GM18508 (cell line): ENCODE measurements around the gene SLC4A4.

Source experiments
- ATAC-seq: cut with Tn5 transposase; IDR thresholded peaks from one replicate; pipeline ENCODE4 v1.9.1; 2021; ENCODE audit warnings: moderate number of reproducible peaks; ENCODE audit not compliant: insufficient read depth, unreplicated experiment

SLC4A4 gene

GRCh38 chr4:71584585-71584984 is 245.8 kb downstream of the SLC4A4 start:
- ATAC-seq, result no peak

- ATAC-seq, result no peak
Measured at GRCh38 chr4:71586087-71586763, 247.4 kb downstream of the SLC4A4 start.

GRCh38 chr4:71587995-71588394 is 249.2 kb downstream of the SLC4A4 start:
- no peak for ATAC-seq

- ATAC-seq, result no peak
Measured at GRCh38 chr4:71592793-71593192, 254.0 kb downstream of the SLC4A4 start.

- ATAC-seq, result no peak
Measured at GRCh38 chr4:71593311-71593710, 254.5 kb downstream of the SLC4A4 start.

GRCh38 chr4:71595576-71596108 is 256.8 kb downstream of the SLC4A4 start:
- no peak for ATAC-seq

GRCh38 chr4:71599578-71599977 is 260.8 kb downstream of the SLC4A4 start:
- ATAC-seq, result no peak

- no peak for ATAC-seq
Measured at GRCh38 chr4:71602289-71602900, 263.6 kb downstream of the SLC4A4 start.

- peak; percentile 100 for ATAC-seq
Measured at GRCh38 chr4:71604785-71605184, 266.0 kb downstream of the SLC4A4 start.

- ATAC-seq, result no peak
Measured at GRCh38 chr4:71607109-71607508, 268.3 kb downstream of the SLC4A4 start.

GRCh38 chr4:71607780-71608677 is 269.2 kb downstream of the SLC4A4 start:
- no peak for ATAC-seq

- no peak for ATAC-seq
Measured at GRCh38 chr4:71608678-71609071, 269.9 kb downstream of the SLC4A4 start.

GRCh38 chr4:71609167-71609566 is 270.3 kb downstream of the SLC4A4 start:
- no peak for ATAC-seq

- no peak for ATAC-seq
Measured at GRCh38 chr4:71609651-71610050, 270.8 kb downstream of the SLC4A4 start.

GRCh38 chr4:71614621-71615020 is 275.8 kb downstream of the SLC4A4 start:
- no peak for ATAC-seq

- no peak for ATAC-seq
Measured at GRCh38 chr4:71616168-71616811, 277.5 kb downstream of the SLC4A4 start.
